Mesendoderm (in vitro differentiated cells): Measurements from ENCODE around the gene GSDMA.

Source experiments
- DNase-seq: peaks from one replicate; pipeline ENCODE4 v3.0.0; 2013
- H2AK5ac ChIP-seq: 2 replicates; pipeline ENCODE4 v1.6.1; 2013; ENCODE audit warnings: low read length, inconsistent platforms
- H2BK120ac ChIP-seq: 2 replicates; pipeline ENCODE4 v1.6.1; 2013; ENCODE audit warnings: low read depth, mild to moderate bottlenecking, low read length, moderate library complexity, mixed read lengths
- H2BK15ac ChIP-seq: replicated peaks from 2 replicates; pipeline ENCODE4 v1.6.1; 2013; ENCODE audit warnings: low read depth, mild to moderate bottlenecking, moderate library complexity
- H2BK5ac ChIP-seq: 2 replicates; pipeline ENCODE4 v1.6.1; 2013; ENCODE audit warnings: low read length, inconsistent platforms
- H3K18ac ChIP-seq: 2 replicates; pipeline ENCODE4 v1.6.1; 2013; ENCODE audit warnings: mild to moderate bottlenecking, low read length, mixed read lengths
- H3K23ac ChIP-seq: one replicate; pipeline ENCODE4 v1.6.1; 2013; ENCODE audit warnings: low read length
- H3K27ac ChIP-seq: 2 replicates; pipeline ENCODE4 v1.5.1; 2013; ENCODE audit warnings: low read depth, mild to moderate bottlenecking, inconsistent platforms, low read length, moderate library complexity
- H3K27me3 ChIP-seq: 2 replicates; pipeline ENCODE4 v1.6.1; 2013; ENCODE audit warnings: low read length, control low read depth, mild to moderate bottlenecking, inconsistent platforms; ENCODE audit not compliant: insufficient read depth, poor library complexity
- H3K36me3 ChIP-seq: 2 replicates; pipeline ENCODE4 v1.6.1; 2013; ENCODE audit warnings: low read length, inconsistent platforms; ENCODE audit not compliant: control insufficient read depth, insufficient read depth
- H3K4ac ChIP-seq: one replicate; pipeline ENCODE4 v1.6.1; 2013; ENCODE audit warnings: low read depth, mild to moderate bottlenecking, low read length, moderate library complexity
- H3K4me1 ChIP-seq: 2 replicates; pipeline ENCODE4 v1.6.1; 2013; ENCODE audit warnings: low read depth, low read length, inconsistent platforms; ENCODE audit not compliant: control insufficient read depth
- H3K4me2 ChIP-seq: 2 replicates; pipeline ENCODE4 v1.6.1; 2013; ENCODE audit warnings: low read length
- H3K4me3 ChIP-seq: 2 replicates; pipeline ENCODE4 v1.5.1; 2013; ENCODE audit warnings: mild to moderate bottlenecking, low read length
- H3K56ac ChIP-seq: one replicate; pipeline ENCODE4 v1.6.1; 2013; ENCODE audit warnings: low read length
- H3K79me1 ChIP-seq: 2 replicates; pipeline ENCODE4 v1.6.1; 2013; ENCODE audit warnings: low read length, inconsistent platforms
- H3K79me2 ChIP-seq: 2 replicates; pipeline ENCODE4 v1.6.1; 2013; ENCODE audit warnings: mild to moderate bottlenecking, low read length; ENCODE audit not compliant: control insufficient read depth, insufficient read depth
- H3K9ac ChIP-seq: 2 replicates; pipeline ENCODE4 v1.6.1; 2013; ENCODE audit warnings: low read length, inconsistent platforms
- H4K5ac ChIP-seq: one replicate; pipeline ENCODE4 v1.6.1; 2013; ENCODE audit warnings: low read length
- H4K8ac ChIP-seq: one replicate; pipeline ENCODE4 v1.6.1; 2013; ENCODE audit warnings: low read depth, mild to moderate bottlenecking, control low read depth, low read length, moderate library complexity
- WGBS: extraction: QIAGEN DNeasy Blood & Tissue Kit; methylation state at CpG from one replicate; pipeline ENCODE4 v1.1.7; 2013; ENCODE audit warnings: low lambda C conversion rate, missing lambda C conversion rate; ENCODE audit not compliant: insufficient coverage; ENCODE audit errors: extremely low coverage; 5-methylcytosine and 5-hydroxymethylcytosine counted together

GSDMA gene

GRCh38 chr17:39920218-39921210 lies 42.3 kb upstream of the GSDMA start:
- peaks cover 2% of the 10 kb centered on the region for H3K36me3 ChIP-seq
- H3K23ac ChIP-seq: no peak overlapping the region
- H2BK15ac ChIP-seq: no peak overlapping the region
- no peak overlapping the region for H4K8ac ChIP-seq
- peaks cover 3% of the 10 kb centered on the region for H3K79me2 ChIP-seq
- no peak overlapping the region for H4K5ac ChIP-seq
- no peak overlapping the region for H3K4me3 ChIP-seq
- no CpG with 5 or more reads among the region's 19 CpGs for WGBS
- no peak overlapping the region for H2BK5ac ChIP-seq
- DNase-seq: no peak
- peaks cover 11% of the 10 kb centered on the region for H3K79me1 ChIP-seq
- no peak overlapping the region for H3K18ac ChIP-seq
- H3K56ac ChIP-seq: no peak overlapping the region
- H3K4me2 ChIP-seq: no peak overlapping the region
- no peak overlapping the region for H3K9ac ChIP-seq
- H3K4me1 ChIP-seq: peaks cover 6% of the 10 kb centered on the region
- no peak overlapping the region for H2AK5ac ChIP-seq
- H3K27ac ChIP-seq: no peak overlapping the region
- no peak overlapping the region for H3K4ac ChIP-seq
- no peaks in the 10 kb centered on the region for H3K27me3 ChIP-seq
- no peak overlapping the region for H2BK120ac ChIP-seq

- Histone ChIP-seq H2BK120ac (no peak overlapping the region), H3K4ac (no peak overlapping the region), H2BK5ac (no peak overlapping the region), H3K79me2 (peaks cover 9% of the 10 kb centered on the region), H3K56ac (no peak overlapping the region), H3K79me1 (peaks cover 11% of the 10 kb centered on the region), H3K27me3 (no peaks in the 10 kb centered on the region), H3K27ac (no peak overlapping the region), H3K4me1 (peaks cover 6% of the 10 kb centered on the region), H4K5ac (no peak overlapping the region), H2BK15ac (no peak overlapping the region), H3K4me2 (no peak overlapping the region), H2AK5ac (no peak overlapping the region), H3K23ac (no peak overlapping the region), H4K8ac (no peak overlapping the region), H3K36me3 (peaks cover 2% of the 10 kb centered on the region), H3K9ac (no peak overlapping the region), H3K18ac (no peak overlapping the region), H3K4me3 (no peak overlapping the region)
- no peak for DNase-seq
- no CpG with 5 or more reads among the region's 5 CpGs for WGBS
Measured at GRCh38 chr17:39921323-39921722, 41.5 kb upstream of the GSDMA start.

GRCh38 chr17:39922006-39922405 lies 40.8 kb upstream of the GSDMA start:
- H2BK5ac ChIP-seq: no peak overlapping the region
- H3K4me2 ChIP-seq: no peak overlapping the region
- H2AK5ac ChIP-seq: no peak overlapping the region

GRCh38 chr17:39923230-39923629 lies 39.6 kb upstream of the GSDMA start:
- Histone ChIP-seq H3K4me3 (no peak overlapping the region), H3K23ac (no peak overlapping the region), H4K5ac (no peak overlapping the region), H3K79me2 (peaks cover 9% of the 10 kb centered on the region), H3K36me3 (peaks cover 2% of the 10 kb centered on the region), H3K27me3 (no peaks in the 10 kb centered on the region), H2BK15ac (no peak overlapping the region), H3K4me2 (no peak overlapping the region), H4K8ac (no peak overlapping the region), H2BK120ac (no peak overlapping the region), H3K9ac (no peak overlapping the region), H3K27ac (no peak overlapping the region), H2AK5ac (no peak overlapping the region), H3K56ac (no peak overlapping the region), H3K79me1 (peaks cover 11% of the 10 kb centered on the region), H3K4me1 (peaks cover 8% of the 10 kb centered on the region), H3K4ac (no peak overlapping the region), H2BK5ac (no peak overlapping the region), H3K18ac (no peak overlapping the region)
- no peak for DNase-seq
- WGBS: no CpG with 5 or more reads among the region's 6 CpGs

More at GRCh38 chr17:39922006-39922405, 40.8 kb upstream of the GSDMA start:
- no peak overlapping the region for H3K9ac ChIP-seq
- peaks cover 2% of the 10 kb centered on the region for H3K36me3 ChIP-seq
- no peak overlapping the region for H3K4ac ChIP-seq
- H2BK120ac ChIP-seq: no peak overlapping the region
- H3K56ac ChIP-seq: no peak overlapping the region
- H3K27ac ChIP-seq: no peak overlapping the region
- H3K79me1 ChIP-seq: peaks cover 11% of the 10 kb centered on the region
- no peak overlapping the region for H2BK15ac ChIP-seq
- no peaks in the 10 kb centered on the region for H3K27me3 ChIP-seq
- H3K4me1 ChIP-seq: peaks cover 6% of the 10 kb centered on the region
- no peak overlapping the region for H3K23ac ChIP-seq
- no peak for DNase-seq
- H3K18ac ChIP-seq: no peak overlapping the region
- no CpG with 5 or more reads among the region's 6 CpGs for WGBS
- no peak overlapping the region for H4K8ac ChIP-seq
- H3K79me2 ChIP-seq: peaks cover 9% of the 10 kb centered on the region
- H4K5ac ChIP-seq: no peak overlapping the region
- H3K4me3 ChIP-seq: no peak overlapping the region

- H2BK5ac ChIP-seq: no peak overlapping the region
- H2BK15ac ChIP-seq: no peak overlapping the region
- peak; percentile 66 for DNase-seq
- WGBS: no CpG with 5 or more reads among the region's 17 CpGs
- H3K4ac ChIP-seq: no peak overlapping the region
- H3K23ac ChIP-seq: no peak overlapping the region
- H4K8ac ChIP-seq: no peak overlapping the region
- H3K56ac ChIP-seq: peak overlapping the region; percentile 30
- peaks cover 2% of the 10 kb centered on the region for H3K36me3 ChIP-seq
- peaks cover 11% of the 10 kb centered on the region for H3K79me1 ChIP-seq
- no peak overlapping the region for H3K4me3 ChIP-seq
- no peak overlapping the region for H4K5ac ChIP-seq
- H3K27ac ChIP-seq: no peak overlapping the region
- peaks cover 9% of the 10 kb centered on the region for H3K79me2 ChIP-seq
- no peak overlapping the region for H2BK120ac ChIP-seq
- H3K4me1 ChIP-seq: peaks cover 9% of the 10 kb centered on the region
- H3K4me2 ChIP-seq: no peak overlapping the region
- H3K9ac ChIP-seq: peak overlapping the region; percentile 13
- H2AK5ac ChIP-seq: no peak overlapping the region
- H3K18ac ChIP-seq: no peak overlapping the region
- no peaks in the 10 kb centered on the region for H3K27me3 ChIP-seq
Measured at GRCh38 chr17:39923836-39924690, 38.7 kb upstream of the GSDMA start.
